Transverse colon (tissue), 4 donors: Measurements from ENCODE around the gene ARHGEF1. TPM values are rescaled to one million over a fixed set of nuclear protein-coding genes. Genes with fewer than 3 reads are reported as not detected.

Experiments
- DNase-seq: peaks from one replicate; pipeline ENCODE4 v3.0.0-alpha.2; 2019
- H3K27ac ChIP-seq, 4 donors: fragments of 200-600 bp; sonication (generic); 2 replicates each; pipeline ENCODE4 v1.5.1; 2016 to 2018; ENCODE audit warnings: inconsistent platforms in 4 of 4
- H3K27me3 ChIP-seq: fragments of 200-600 bp; sonication (generic); 2 replicates; pipeline ENCODE4 v1.5.1; 2017; ENCODE audit warnings: inconsistent platforms
- H3K36me3 ChIP-seq, 4 donors: fragments of 200-600 bp; sonication (generic); 2 replicates each; pipeline ENCODE4 v1.5.1; 2017 to 2019; ENCODE audit warnings: inconsistent platforms in 4 of 4
- H3K4me1 ChIP-seq, 4 donors: fragments of 200-600 bp; sonication (generic); 2 replicates each; pipeline ENCODE4 v1.5.1; 2017 to 2020; ENCODE audit warnings: inconsistent platforms in 4 of 4
- H3K4me3 ChIP-seq, 4 donors: fragments of 200-600 bp; sonication (generic); 1 replicate in 1 of 4; 2 replicates in 3 of 4; pipeline versions ENCODE4 v1.5.1 to v1.6.1; 2017 to 2019; ENCODE audit warnings: inconsistent platforms in 4 of 4
- H3K9me3 ChIP-seq, 2 donors: fragments of 200-600 bp; sonication (generic); 2 replicates each; pipeline ENCODE4 v1.5.1; 2017 to 2019; ENCODE audit warnings: inconsistent platforms in 2 of 2
- CTCF ChIP-seq, 5 experiments: fragments of 200-600 bp in 3 of 5; fragments of 450-650 bp in 2 of 5; sonication (generic) in 3 of 5; IDR thresholded peaks; 1 replicate in 2 of 5; 2 replicates in 3 of 5; pipeline ENCODE4 v1.5.1; 2016 to 2017; ENCODE audit warnings: antibody characterized with exemption in 5 of 5, inconsistent platforms in 3 of 5, mild to moderate bottlenecking in 2 of 5, moderate library complexity in 1 of 5
- EP300 ChIP-seq: sonication (generic); formaldehyde crosslinking; IDR thresholded peaks from one replicate; pipeline ENCODE4 v1.6.1; 2017; ENCODE audit warnings: antibody characterized with exemption, low read depth
- POLR2A ChIP-seq: fragments of 450-650 bp; IDR thresholded peaks from one replicate; pipeline ENCODE4 v1.6.1; 2016; ENCODE audit warnings: antibody characterized with exemption, mild to moderate bottlenecking, moderate library complexity
- POLR2AphosphoS5 ChIP-seq, 3 donors: sonication (generic); formaldehyde crosslinking; IDR thresholded peaks; one replicate each; pipeline ENCODE4 v1.6.1; 2016; ENCODE audit warnings: antibody characterized with exemption in 3 of 3
- WGBS, 2 donors: methylation state at CpG; one replicate each; pipeline ENCODE4 v1.1.5; 2018; ENCODE audit warnings: low coverage in 1 of 2; 5-methylcytosine and 5-hydroxymethylcytosine counted together
- in situ Hi-C, 4 donors: fragments of 200-750 bp; cut with MboI; loops; one replicate each; pipeline versions ENCODE4 v1.15.0 to v1.15.1; 2017; ENCODE audit warnings: low sequenced_read_pairs in 3 of 4, low pct_ligation_motif_present in 1 of 4, low pct_unique_long_range_greater_than_20kb in 1 of 4
- intact Hi-C: fragments of 100-400 bp; cut with DNase I; formaldehyde crosslinking; loops from one replicate; pipeline ENCODE4 v1.15.1; 2023; ENCODE audit warnings: low total_unique reads
- total RNA-seq, 4 donors: library from RNA; depleted of rRNA; stranded (reverse); fragments of >200 nt; gene quantifications; one replicate each; pipeline ENCODE4 v1.1.0, GENCODE V29; 2016

ARHGEF1 gene
- total RNA-seq, 4 donors from 2014 or later: 64.3 to 215 (median 113) TPM

DNA sequence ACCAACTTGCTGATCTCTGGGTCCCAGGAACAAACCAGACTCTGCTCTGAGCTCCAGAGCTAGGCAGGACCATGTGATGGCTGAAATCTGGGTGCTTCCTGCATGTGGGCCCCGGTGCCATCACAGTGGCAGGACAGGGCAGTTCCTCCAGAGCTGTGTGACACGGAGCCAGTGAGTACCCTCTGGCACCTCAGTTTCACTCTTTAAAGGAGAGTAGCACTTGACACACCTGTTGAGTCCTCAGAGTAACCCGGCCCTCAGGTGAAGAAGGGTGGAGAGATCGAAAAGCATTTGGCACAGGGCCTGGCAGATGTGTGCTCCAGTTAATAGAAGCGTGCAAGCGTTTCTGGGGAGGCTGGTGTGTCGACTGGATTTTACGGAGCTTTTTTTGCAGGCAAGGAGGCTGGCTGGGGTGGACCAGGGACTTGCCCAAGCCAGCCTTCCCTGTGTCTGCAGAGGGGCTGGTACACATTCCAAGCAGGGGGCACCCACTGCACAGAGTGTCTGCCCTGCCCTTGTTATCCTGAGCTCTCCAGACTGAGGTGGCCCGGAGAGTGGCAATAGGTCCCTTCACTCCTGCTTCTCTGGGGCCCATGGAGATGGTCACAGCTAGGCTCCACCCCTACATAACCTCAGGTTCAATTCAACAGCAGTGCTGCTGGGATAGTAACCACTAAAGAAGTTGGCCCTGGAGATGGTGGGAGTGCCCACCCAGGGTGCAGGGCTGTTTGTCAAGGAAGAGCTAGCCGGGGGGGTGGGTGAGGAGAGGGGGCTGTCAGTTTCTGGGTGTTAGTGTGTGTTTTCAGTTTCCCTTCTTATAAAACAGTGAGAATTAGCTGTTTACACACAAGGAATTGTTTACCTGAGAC is 14.6 kb upstream of the ARHGEF1 start:
- Histone ChIP-seq H3K27ac (peak overlapping the region; percentile 8 to 35 (median 20)), H3K4me1 (peaks cover 11 to 81% (median 32%) of the 10 kb centered on the region in 4 donors), H3K27me3 (no peaks in the 10 kb centered on the region), H3K36me3 (peaks cover 0 to 32% (median 15%) of the 10 kb centered on the region in 4 donors), H3K9me3 (no peaks in the 10 kb centered on the region), H3K4me3 (no peak overlapping the region)
- peak; percentile 37 for DNase-seq
- 49 to 90% methylated on average over 2 to 10 of the region's 10 CpGs for WGBS, 2 donors
- TF ChIP-seq CTCF (IDR thresholded peaks at IDR 0.05) (no peak), POLR2A (no peak), POLR2AphosphoS5 (IDR thresholded peaks at IDR 0.05) (no peak), EP300 (no peak)
- in situ Hi-C loops (no loop called here), intact Hi-C loops (no loop called here)

DNA sequence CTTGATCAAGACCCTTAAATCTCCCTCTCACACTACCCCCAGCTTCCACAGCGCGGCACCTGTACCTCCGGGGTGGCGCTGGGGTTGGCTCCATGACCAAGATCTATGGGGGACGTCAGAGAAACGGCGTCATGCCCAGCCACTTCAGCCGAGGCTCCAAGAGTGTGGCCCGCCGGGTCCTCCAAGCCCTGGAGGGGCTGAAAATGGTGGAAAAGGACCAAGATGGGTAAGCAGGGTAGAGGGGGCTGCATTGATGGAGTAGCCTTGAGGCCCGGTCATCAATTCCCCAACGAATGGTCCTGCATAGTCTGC is 14.0 kb upstream of the ARHGEF1 start:
- Histone ChIP-seq H3K36me3 (peaks cover 0 to 29% (median 13%) of the 10 kb centered on the region in 4 donors), H3K27me3 (no peaks in the 10 kb centered on the region), H3K4me1 (peaks cover 11 to 84% (median 33%) of the 10 kb centered on the region in 4 donors), H3K9me3 (no peaks in the 10 kb centered on the region), H3K4me3 (no peak overlapping the region), H3K27ac (peak overlapping the region in 1 of 4 donors; percentile 25)
- DNase-seq: no peak
- WGBS, 2 donors: 83% methylated on average over 12 of the region's 12 CpGs; no CpG with 5 or more reads in 1 of the 2 donors
- TF ChIP-seq POLR2A (no peak), POLR2AphosphoS5 (IDR thresholded peaks at IDR 0.05) (no peak), CTCF (IDR thresholded peaks at IDR 0.05) (no peak)
- in situ Hi-C loops (no loop called here), intact Hi-C loops (no loop called here)

DNA sequence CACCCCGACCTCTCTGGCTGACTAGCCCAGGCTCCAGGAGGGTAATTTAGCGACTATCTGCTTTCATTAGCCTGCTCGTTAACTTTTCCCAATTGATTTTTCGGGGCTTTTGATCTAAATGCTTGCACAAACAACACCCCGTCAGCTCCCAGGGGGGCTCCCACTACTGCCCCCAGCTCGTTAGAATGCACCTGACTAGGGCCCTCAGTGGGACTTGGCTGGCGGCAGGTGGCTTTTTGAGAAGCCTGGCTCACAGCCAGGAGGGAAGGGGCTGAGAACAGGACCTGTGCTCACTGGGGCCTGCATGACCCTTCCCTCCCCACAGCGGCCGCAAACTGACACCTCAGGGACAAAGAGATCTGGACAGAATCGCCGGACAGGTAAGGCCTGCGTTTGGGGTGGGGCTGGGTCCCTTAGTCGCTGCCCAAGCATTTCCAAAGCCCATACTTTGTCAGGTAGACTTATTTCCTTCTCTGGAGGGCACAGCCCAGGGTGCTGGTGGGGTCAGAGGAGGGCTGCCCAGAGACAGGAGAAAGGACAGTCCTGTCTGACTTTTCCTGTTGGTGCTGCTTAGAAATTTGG is 13.5 kb upstream of the ARHGEF1 start:
- H3K4me1 ChIP-seq: peaks cover 11 to 83% (median 31%) of the 10 kb centered on the region in 4 donors
- TF ChIP-seq POLR2A (no peak), CTCF (IDR thresholded peaks at IDR 0.05) (no peak), EP300 (no peak), POLR2AphosphoS5 (IDR thresholded peaks at IDR 0.05) (no peak)
- 77% methylated on average over 13 of the region's 13 CpGs; no CpG with 5 or more reads in 1 of the 2 donors for WGBS, 2 donors
- peak overlapping the region in 1 of 4 donors; percentile 55 for H3K27ac ChIP-seq
- peaks cover 0 to 24% (median 11%) of the 10 kb centered on the region in 4 donors for H3K36me3 ChIP-seq
- H3K9me3 ChIP-seq: no peaks in the 10 kb centered on the region
- no peak overlapping the region for H3K4me3 ChIP-seq
- intact Hi-C loops (no loop called here), in situ Hi-C loops (no loop called here)
- no peak for DNase-seq
- H3K27me3 ChIP-seq: no peaks in the 10 kb centered on the region

DNA sequence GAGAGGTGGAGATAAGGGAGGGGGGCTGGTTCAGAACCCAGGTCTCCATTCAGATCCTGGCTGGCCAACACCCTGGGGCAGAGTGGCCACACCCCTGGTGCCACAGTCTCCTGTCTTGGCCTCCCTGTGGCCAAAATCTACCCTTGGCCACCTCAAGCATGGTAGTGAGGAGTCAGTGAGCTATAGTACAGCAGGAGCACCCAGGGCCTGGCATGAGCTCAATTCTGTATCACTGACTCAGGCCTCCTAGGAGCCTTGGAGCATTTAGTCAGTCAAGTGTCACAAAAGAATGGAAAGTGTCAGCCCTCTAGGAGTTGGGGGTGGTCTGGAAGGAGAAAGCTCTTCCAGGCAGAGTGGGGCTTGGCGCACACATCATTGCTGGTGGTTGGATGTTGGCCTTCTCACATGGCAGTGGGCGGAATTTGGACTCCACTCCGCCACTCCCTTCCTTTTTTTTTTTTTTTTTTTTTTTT is 12.5 kb upstream of the ARHGEF1 start:
- intact Hi-C loops (loop anchor here (5.0 kb wide), 1 partner anchor 87 kb away; the partner anchor contains the start of gene RABAC1), in situ Hi-C loops (loop anchor here in 3 of 4 donors (5.0 to 10.0 kb wide), 3 partner anchors 77 to 84 kb away; partner anchors contain the start of gene RABAC1 (in 1 of the 3))
- TF ChIP-seq POLR2A: no peak
- TF ChIP-seq EP300: no peak
- no peak for TF ChIP-seq POLR2AphosphoS5 (IDR thresholded peaks at IDR 0.05)
- TF ChIP-seq CTCF (IDR thresholded peaks at IDR 0.05): no peak
- Histone ChIP-seq H3K4me3 (no peak overlapping the region), H3K36me3 (peaks cover 0 to 17% (median 7%) of the 10 kb centered on the region in 4 donors), H3K4me1 (peaks cover 11 to 76% (median 31%) of the 10 kb centered on the region in 4 donors), H3K27me3 (no peaks in the 10 kb centered on the region), H3K9me3 (no peaks in the 10 kb centered on the region), H3K27ac (peak overlapping the region; percentile 27 to 60 (median 54))
- 47% methylated on average over 3 of the region's 3 CpGs; no CpG with 5 or more reads in 1 of the 2 donors for WGBS, 2 donors
- no peak for DNase-seq
